H1 (cell line): ENCODE results near the gene SLC8A1.

ENCODE experiments used
- TBP ChIP-seq: IDR thresholded peaks from 2 replicates; pipeline ENCODE4 v1.6.1; 2011; ENCODE audit warnings: low read depth, low read length, improper control_type of control experiment
- TF ChIP-seq, protein P1 (sequence below), 3 experiments: IDR thresholded peaks; 1 replicate in 2 of 3; 2 replicates in 1 of 3; pipeline versions ENCODE4 v1.5.1 to v1.6.1; 2011; ENCODE audit warnings: low read length in 3 of 3, mild to moderate bottlenecking in 3 of 3, inconsistent platforms in 2 of 3, low read depth in 1 of 3, moderate library complexity in 1 of 3; ENCODE audit not compliant: insufficient read depth in 1 of 3; ENCODE audit errors: control extremely low read depth in 1 of 3

GRCh38 chr2:40434731-40435271, 17.1 kb downstream of the SLC8A1 start:
- no peak for TF ChIP-seq TBP
- TF ChIP-seq, protein P1, sequence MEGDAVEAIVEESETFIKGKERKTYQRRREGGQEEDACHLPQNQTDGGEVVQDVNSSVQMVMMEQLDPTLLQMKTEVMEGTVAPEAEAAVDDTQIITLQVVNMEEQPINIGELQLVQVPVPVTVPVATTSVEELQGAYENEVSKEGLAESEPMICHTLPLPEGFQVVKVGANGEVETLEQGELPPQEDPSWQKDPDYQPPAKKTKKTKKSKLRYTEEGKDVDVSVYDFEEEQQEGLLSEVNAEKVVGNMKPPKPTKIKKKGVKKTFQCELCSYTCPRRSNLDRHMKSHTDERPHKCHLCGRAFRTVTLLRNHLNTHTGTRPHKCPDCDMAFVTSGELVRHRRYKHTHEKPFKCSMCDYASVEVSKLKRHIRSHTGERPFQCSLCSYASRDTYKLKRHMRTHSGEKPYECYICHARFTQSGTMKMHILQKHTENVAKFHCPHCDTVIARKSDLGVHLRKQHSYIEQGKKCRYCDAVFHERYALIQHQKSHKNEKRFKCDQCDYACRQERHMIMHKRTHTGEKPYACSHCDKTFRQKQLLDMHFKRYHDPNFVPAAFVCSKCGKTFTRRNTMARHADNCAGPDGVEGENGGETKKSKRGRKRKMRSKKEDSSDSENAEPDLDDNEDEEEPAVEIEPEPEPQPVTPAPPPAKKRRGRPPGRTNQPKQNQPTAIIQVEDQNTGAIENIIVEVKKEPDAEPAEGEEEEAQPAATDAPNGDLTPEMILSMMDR (IDR thresholded peaks at IDR 0.05; ENCODE audit: control extremely low read depth in 1 of 3, insufficient read depth in 1 of 3, low read depth in 1 of 3, low read length in 3 of 3) = no peak
